Measurements from ENCODE around the gene TMEM165.

DNA sequence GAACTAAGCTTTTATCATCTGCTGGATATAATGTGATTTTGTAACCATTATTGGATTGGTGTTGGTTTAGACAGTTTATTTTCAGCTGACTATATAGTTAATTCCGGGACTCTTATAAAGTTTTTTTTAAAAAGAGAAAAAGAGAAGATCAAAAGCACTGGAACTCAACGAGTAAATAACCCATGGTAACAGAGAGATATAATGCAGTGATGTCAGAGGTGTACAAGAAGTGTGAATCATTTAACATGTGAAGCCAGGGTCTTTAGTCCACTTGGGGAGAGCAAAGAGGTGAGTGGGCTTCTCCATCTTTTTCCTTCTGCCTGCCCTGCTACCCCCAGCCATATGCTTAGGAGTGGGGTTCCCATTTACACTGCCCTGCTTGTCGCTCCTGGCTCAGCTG is 3.2 kb downstream of the TMEM165 start:
- TF ChIP-seq, protein P1, sequence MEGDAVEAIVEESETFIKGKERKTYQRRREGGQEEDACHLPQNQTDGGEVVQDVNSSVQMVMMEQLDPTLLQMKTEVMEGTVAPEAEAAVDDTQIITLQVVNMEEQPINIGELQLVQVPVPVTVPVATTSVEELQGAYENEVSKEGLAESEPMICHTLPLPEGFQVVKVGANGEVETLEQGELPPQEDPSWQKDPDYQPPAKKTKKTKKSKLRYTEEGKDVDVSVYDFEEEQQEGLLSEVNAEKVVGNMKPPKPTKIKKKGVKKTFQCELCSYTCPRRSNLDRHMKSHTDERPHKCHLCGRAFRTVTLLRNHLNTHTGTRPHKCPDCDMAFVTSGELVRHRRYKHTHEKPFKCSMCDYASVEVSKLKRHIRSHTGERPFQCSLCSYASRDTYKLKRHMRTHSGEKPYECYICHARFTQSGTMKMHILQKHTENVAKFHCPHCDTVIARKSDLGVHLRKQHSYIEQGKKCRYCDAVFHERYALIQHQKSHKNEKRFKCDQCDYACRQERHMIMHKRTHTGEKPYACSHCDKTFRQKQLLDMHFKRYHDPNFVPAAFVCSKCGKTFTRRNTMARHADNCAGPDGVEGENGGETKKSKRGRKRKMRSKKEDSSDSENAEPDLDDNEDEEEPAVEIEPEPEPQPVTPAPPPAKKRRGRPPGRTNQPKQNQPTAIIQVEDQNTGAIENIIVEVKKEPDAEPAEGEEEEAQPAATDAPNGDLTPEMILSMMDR (IDR thresholded peaks at IDR 0.05), result no peak
- TF ChIP-seq POLR2A (IDR thresholded peaks at IDR 0.05), result no peak

Measured in body of pancreas (tissue), 4 donors.